Osteoblast (primary cell): ENCODE results near the gene ZMYND19. TPM values are rescaled to one million over a fixed set of nuclear protein-coding genes. Genes with fewer than 3 reads are reported as not detected.
"Not testable (repeated sequence)": the region's sequence is repeated elsewhere in the genome, so short reads cannot be mapped to it uniquely, and the experiment has no call there.

Source experiments
- DNase-seq: peaks from one replicate; pipeline ENCODE4 v3.0.0; 2011; ENCODE audit warnings: low spot score, mixed read lengths; ENCODE audit not compliant: insufficient read length; ENCODE audit errors: missing footprints
- H2AFZ ChIP-seq: 2 replicates; pipeline ENCODE4 v1.6.0; 2011; ENCODE audit warnings: mild to moderate bottlenecking, low read length
- H3K27ac ChIP-seq: 2 replicates; pipeline ENCODE4 v1.5.1; 2011; ENCODE audit warnings: mild to moderate bottlenecking, low read depth, low read length, moderate library complexity
- H3K27me3 ChIP-seq: 2 replicates; pipeline ENCODE4 v1.6.0; 2012; ENCODE audit warnings: mild to moderate bottlenecking, control low read depth, inconsistent platforms, low read length, moderate library complexity; ENCODE audit not compliant: insufficient read depth
- H3K36me3 ChIP-seq: 2 replicates; pipeline ENCODE4 v1.5.1; 2011; ENCODE audit warnings: mild to moderate bottlenecking, low read length, control low read depth, moderate library complexity; ENCODE audit not compliant: insufficient read depth
- H3K4me1 ChIP-seq: 2 replicates; pipeline ENCODE4 v1.5.1; 2011; ENCODE audit warnings: mild to moderate bottlenecking, low read length, control low read depth, moderate library complexity; ENCODE audit not compliant: insufficient read depth
- H3K4me2 ChIP-seq: 2 replicates; pipeline ENCODE4 v1.6.0; 2011; ENCODE audit warnings: mild to moderate bottlenecking, low read length; ENCODE audit not compliant: insufficient read depth
- H3K4me3 ChIP-seq: fragments of 200-600 bp; sonication (generic); 3 replicates; pipeline ENCODE4 v1.5.1; 2012; ENCODE audit warnings: mild to moderate bottlenecking, low read length, inconsistent platforms; ENCODE audit not compliant: insufficient read depth
- H3K79me2 ChIP-seq: 2 replicates; pipeline ENCODE4 v1.6.0; 2012; ENCODE audit warnings: mild to moderate bottlenecking, low read length, control low read depth, inconsistent platforms; ENCODE audit not compliant: insufficient read depth
- H3K9me3 ChIP-seq: 2 replicates; pipeline ENCODE4 v1.5.1; 2011; ENCODE audit warnings: low read depth, low read length, control low read depth
- H4K20me1 ChIP-seq: 2 replicates; pipeline ENCODE4 v1.6.0; 2012; ENCODE audit warnings: mild to moderate bottlenecking, low read length, control low read depth; ENCODE audit not compliant: insufficient read depth
- CTCF ChIP-seq: IDR thresholded peaks from 2 replicates; pipeline ENCODE4 v1.5.1; 2011; ENCODE audit warnings: mild to moderate bottlenecking, low read depth, low read length, moderate library complexity; ENCODE audit errors: extremely low read depth
- total RNA-seq: library from RNA; depleted of rRNA; stranded (reverse); fragments of >200 nt; gene quantifications from 2 replicates; pipeline ENCODE4 v1.2.3, GENCODE V29; 2012

Gene ZMYND19
- total RNA-seq, 1 donor: 10.5 TPM

- peaks cover 91% of the 10 kb centered on the region for H3K79me2 ChIP-seq
- H3K36me3 ChIP-seq: no peaks in the 10 kb centered on the region
- peak overlapping the region; percentile 18 for H3K4me2 ChIP-seq
- peaks cover 17% of the 10 kb centered on the region for H3K4me1 ChIP-seq
- no peaks in the 10 kb centered on the region for H3K27me3 ChIP-seq
- peak overlapping the region; percentile 18 for H3K27ac ChIP-seq
- TF ChIP-seq CTCF: no peak
- peaks cover 53% of the 10 kb centered on the region for H4K20me1 ChIP-seq
- H3K9me3 ChIP-seq: no peaks in the 10 kb centered on the region
- no peak for DNase-seq
- H2AFZ ChIP-seq: no peak overlapping the region
- H3K4me3 ChIP-seq: no peak overlapping the region
These were observed 40.4 kb upstream of the ZMYND19 start for GRCh38 chr9:137630679-137631078.

- Histone ChIP-seq H3K9me3 (no peaks in the 10 kb centered on the region), H3K36me3 (no peaks in the 10 kb centered on the region), H3K27me3 (no peaks in the 10 kb centered on the region), H3K79me2 (peaks cover 94% of the 10 kb centered on the region), H3K4me1 (peaks cover 17% of the 10 kb centered on the region), H3K27ac (peak overlapping the region; percentile 18), H2AFZ (no peak overlapping the region), H3K4me3 (no peak overlapping the region), H3K4me2 (peak overlapping the region; percentile 18), H4K20me1 (peaks cover 54% of the 10 kb centered on the region)
- no peak for TF ChIP-seq CTCF
- peak; percentile 61 for DNase-seq
These were observed 39.8 kb upstream of the ZMYND19 start for GRCh38 chr9:137630126-137630525.

- H3K9me3 ChIP-seq, H3K4me2 ChIP-seq, H2AFZ ChIP-seq, H3K4me3 ChIP-seq, H3K27ac ChIP-seq, H3K36me3 ChIP-seq, DNase-seq, H3K27me3 ChIP-seq: not testable (repeated sequence)
- peaks cover 95% of the 10 kb centered on the region for H3K79me2 ChIP-seq
- peaks cover 10% of the 10 kb centered on the region for H3K4me1 ChIP-seq
- H4K20me1 ChIP-seq: peaks cover 46% of the 10 kb centered on the region
These were observed 37.1 kb upstream of the ZMYND19 start for GRCh38 chr9:137627406-137627805.

- TF ChIP-seq CTCF: no peak
- H2AFZ ChIP-seq: no peak overlapping the region
- H3K27me3 ChIP-seq: no peaks in the 10 kb centered on the region
- no peaks in the 10 kb centered on the region for H3K36me3 ChIP-seq
- H3K79me2 ChIP-seq: peaks cover 93% of the 10 kb centered on the region
- H3K4me3 ChIP-seq: no peak overlapping the region
- H3K9me3 ChIP-seq: no peaks in the 10 kb centered on the region
- no peak overlapping the region for H3K4me2 ChIP-seq
- H3K4me1 ChIP-seq: peaks cover 10% of the 10 kb centered on the region
- H4K20me1 ChIP-seq: peaks cover 43% of the 10 kb centered on the region
- DNase-seq: no peak
- no peak overlapping the region for H3K27ac ChIP-seq
These were observed 36.2 kb upstream of the ZMYND19 start for GRCh38 chr9:137626464-137626863.

GRCh38 chr9:137622211-137622610 lies 31.9 kb upstream of the ZMYND19 start:
- H3K4me1 ChIP-seq: peaks cover 25% of the 10 kb centered on the region
- not testable (repeated sequence) for H3K36me3 ChIP-seq, DNase-seq, H3K9me3 ChIP-seq, H3K27ac ChIP-seq, H2AFZ ChIP-seq, H3K4me2 ChIP-seq, H3K4me3 ChIP-seq, H3K27me3 ChIP-seq
- peaks cover 83% of the 10 kb centered on the region for H3K79me2 ChIP-seq
- peaks cover 37% of the 10 kb centered on the region for H4K20me1 ChIP-seq
